ENCODE measurements around the gene CD58. TPM values are rescaled to one million over a fixed set of nuclear protein-coding genes. Genes with fewer than 3 reads are reported as not detected.

Gene CD58
- total RNA-seq, 4 donors from 2014 or later: 25.3 to 40.9 (median 28.9) TPM

GRCh38 chr1:116511459-116512019 is 59.3 kb downstream of the CD58 start:
- intact Hi-C loops (cut with DNase I; ENCODE audit: low total_unique reads): no loop called here
- H3K4me3 ChIP-seq (ENCODE audit: low read depth, poor library complexity, severe bottlenecking): no peak overlapping the region
- DNase-seq (ENCODE audit: low spot score in 2 of 2): no peak
- WGBS, 2 donors: 92 to 93% methylated on average over 2 of the region's 2 CpGs
- no peak for TF ChIP-seq POLR2A (IDR thresholded peaks at IDR 0.05)
- TF ChIP-seq CTCF (IDR thresholded peaks at IDR 0.05): no peak

- intact Hi-C loops (cut with DNase I; ENCODE audit: low total_unique reads): no loop called here
- DNase-seq (ENCODE audit: low spot score in 2 of 2): no peak
- 69 to 80% methylated on average over 4 of the region's 4 CpGs for WGBS, 2 donors
- no peak for TF ChIP-seq CTCF (IDR thresholded peaks at IDR 0.05)
- no peak for TF ChIP-seq POLR2A (IDR thresholded peaks at IDR 0.05)
- no peak overlapping the region for H3K4me3 ChIP-seq (ENCODE audit: low read depth, poor library complexity, severe bottlenecking)
These were observed 60.5 kb downstream of the CD58 start for GRCh38 chr1:116510361-116510760.

GRCh38 chr1:116508984-116509980 is 61.5 kb downstream of the CD58 start:
- TF ChIP-seq POLR2A (IDR thresholded peaks at IDR 0.05) (no peak), CTCF (IDR thresholded peaks at IDR 0.05) (no peak)
- WGBS, 2 donors: 52 to 61% methylated on average over 3 of the region's 3 CpGs
- no peak for DNase-seq (ENCODE audit: low spot score in 2 of 2)
- no peak overlapping the region for H3K4me3 ChIP-seq (ENCODE audit: low read depth, poor library complexity, severe bottlenecking)
- intact Hi-C loops (cut with DNase I; ENCODE audit: low total_unique reads): no loop called here

GRCh38 chr1:116508085-116508983 is 62.5 kb downstream of the CD58 start:
- intact Hi-C loops (cut with DNase I; ENCODE audit: low total_unique reads): no loop called here
- no peak overlapping the region for H3K4me3 ChIP-seq (ENCODE audit: low read depth, poor library complexity, severe bottlenecking)
- peak in 1 of 2 donors; percentile 42 for DNase-seq (ENCODE audit: low spot score in 2 of 2)
- TF ChIP-seq POLR2A (IDR thresholded peaks at IDR 0.05): no peak
- TF ChIP-seq CTCF (IDR thresholded peaks at IDR 0.05): no peak
- 79% methylated on average over 4 of the region's 4 CpGs for WGBS, 2 donors

GRCh38 chr1:116507631-116508030 is 63.2 kb downstream of the CD58 start:
- TF ChIP-seq POLR2A (IDR thresholded peaks at IDR 0.05): no peak
- no peak for TF ChIP-seq CTCF (IDR thresholded peaks at IDR 0.05)

More at GRCh38 chr1:116507631-116508030, 63.2 kb downstream of the CD58 start:
- 87 to 97% methylated on average over 2 of the region's 2 CpGs for WGBS, 2 donors
- no peak overlapping the region for H3K4me3 ChIP-seq (ENCODE audit: low read depth, poor library complexity, severe bottlenecking)
- intact Hi-C loops (cut with DNase I; ENCODE audit: low total_unique reads): no loop called here
- no peak for DNase-seq (ENCODE audit: low spot score in 2 of 2)
